ENCODE measurements around the gene HECW1. TPM values are rescaled to one million over a fixed set of nuclear protein-coding genes. Genes with fewer than 3 reads are reported as not detected.

Gene HECW1
- total RNA-seq, 1 donor from 2014 or later = not detected

- no peak overlapping the region for H3K4me3 Mint-ChIP-seq
- TF ChIP-seq, protein P1, sequence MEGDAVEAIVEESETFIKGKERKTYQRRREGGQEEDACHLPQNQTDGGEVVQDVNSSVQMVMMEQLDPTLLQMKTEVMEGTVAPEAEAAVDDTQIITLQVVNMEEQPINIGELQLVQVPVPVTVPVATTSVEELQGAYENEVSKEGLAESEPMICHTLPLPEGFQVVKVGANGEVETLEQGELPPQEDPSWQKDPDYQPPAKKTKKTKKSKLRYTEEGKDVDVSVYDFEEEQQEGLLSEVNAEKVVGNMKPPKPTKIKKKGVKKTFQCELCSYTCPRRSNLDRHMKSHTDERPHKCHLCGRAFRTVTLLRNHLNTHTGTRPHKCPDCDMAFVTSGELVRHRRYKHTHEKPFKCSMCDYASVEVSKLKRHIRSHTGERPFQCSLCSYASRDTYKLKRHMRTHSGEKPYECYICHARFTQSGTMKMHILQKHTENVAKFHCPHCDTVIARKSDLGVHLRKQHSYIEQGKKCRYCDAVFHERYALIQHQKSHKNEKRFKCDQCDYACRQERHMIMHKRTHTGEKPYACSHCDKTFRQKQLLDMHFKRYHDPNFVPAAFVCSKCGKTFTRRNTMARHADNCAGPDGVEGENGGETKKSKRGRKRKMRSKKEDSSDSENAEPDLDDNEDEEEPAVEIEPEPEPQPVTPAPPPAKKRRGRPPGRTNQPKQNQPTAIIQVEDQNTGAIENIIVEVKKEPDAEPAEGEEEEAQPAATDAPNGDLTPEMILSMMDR (IDR thresholded peaks at IDR 0.05) = no peak
- H3K27ac Mint-ChIP-seq = no peak overlapping the region
- intact Hi-C loops (cut with micrococcal nuclease) = no loop called here
- POLR2A ChIA-PET = no interaction called here
- CTCF ChIA-PET = no interaction called here
- DNase-seq = no peak
- H3K27me3 Mint-ChIP-seq = peaks cover 3% of the 10 kb centered on the region
- H3K36me3 Mint-ChIP-seq (ENCODE audit: low read depth) = no peaks in the 10 kb centered on the region
- ATAC-seq (ENCODE audit: low read depth) = no peak
- H3K4me1 Mint-ChIP-seq = no peaks in the 10 kb centered on the region
- H3K9me3 Mint-ChIP-seq = no peaks in the 10 kb centered on the region
Measured at GRCh38 chr7:43198016-43198415, 85.6 kb downstream of the HECW1 start.

- DNase-seq (no peak), ATAC-seq (ENCODE audit: low read depth) (no peak)
- ChIA-PET CTCF (no interaction called here), POLR2A (no interaction called here)
- Mint-ChIP-seq H3K27me3 (peaks cover 3% of the 10 kb centered on the region), H3K4me3 (no peak overlapping the region), H3K4me1 (no peaks in the 10 kb centered on the region), H3K9me3 (no peaks in the 10 kb centered on the region), H3K36me3 (ENCODE audit: low read depth) (no peaks in the 10 kb centered on the region), H3K27ac (no peak overlapping the region)
- TF ChIP-seq, protein P1 (IDR thresholded peaks at IDR 0.05) = no peak
- intact Hi-C loops (cut with micrococcal nuclease) = no loop called here
Measured at GRCh38 chr7:43198599-43199090, 86.2 kb downstream of the HECW1 start.

- CTCF ChIA-PET = no interaction called here
Measured at GRCh38 chr7:43199371-43200160, 87.1 kb downstream of the HECW1 start.

DNA sequence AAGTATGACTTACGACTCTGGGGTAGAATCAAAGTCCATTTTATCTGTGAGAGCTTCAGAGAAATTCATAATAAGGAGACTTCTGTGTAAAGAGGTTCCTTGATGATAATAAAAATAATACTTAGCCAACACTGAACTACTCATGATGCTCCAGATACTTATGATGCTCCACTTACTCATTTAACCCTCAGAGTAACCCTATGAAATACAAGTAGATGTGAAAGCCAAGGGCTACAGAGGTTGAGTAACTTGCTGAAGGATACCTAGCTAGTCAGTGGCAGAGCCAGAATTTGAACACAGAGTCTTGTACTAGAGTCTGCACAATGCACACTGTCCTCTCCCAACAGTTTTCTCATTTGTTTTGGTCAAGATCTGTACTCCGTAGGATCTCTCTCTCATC lies 89.5 kb downstream of the HECW1 start:
- no peak for DNase-seq
- H3K4me3 Mint-ChIP-seq = no peak overlapping the region
- H3K9me3 Mint-ChIP-seq = no peaks in the 10 kb centered on the region
- ATAC-seq (ENCODE audit: low read depth) = no peak
- TF ChIP-seq, protein P1 (IDR thresholded peaks at IDR 0.05) = no peak
- H3K4me1 Mint-ChIP-seq = no peaks in the 10 kb centered on the region
- CTCF ChIA-PET = no interaction called here
- H3K27me3 Mint-ChIP-seq = peaks cover 3% of the 10 kb centered on the region
- intact Hi-C loops (cut with micrococcal nuclease) = no loop called here
- no peak overlapping the region for H3K27ac Mint-ChIP-seq
- POLR2A ChIA-PET = no interaction called here
- no peaks in the 10 kb centered on the region for H3K36me3 Mint-ChIP-seq (ENCODE audit: low read depth)

More at GRCh38 chr7:43199371-43200160, 87.1 kb downstream of the HECW1 start:
- ATAC-seq (ENCODE audit: low read depth) = no peak
- H3K9me3 Mint-ChIP-seq = no peaks in the 10 kb centered on the region
- no peak overlapping the region for H3K4me3 Mint-ChIP-seq
- intact Hi-C loops (cut with micrococcal nuclease) = no loop called here
- H3K4me1 Mint-ChIP-seq = no peaks in the 10 kb centered on the region
- H3K27me3 Mint-ChIP-seq = peaks cover 3% of the 10 kb centered on the region
- no peak for DNase-seq
- no peaks in the 10 kb centered on the region for H3K36me3 Mint-ChIP-seq (ENCODE audit: low read depth)
- TF ChIP-seq, protein P1 (IDR thresholded peaks at IDR 0.05) = no peak
- POLR2A ChIA-PET = no interaction called here
- no peak overlapping the region for H3K27ac Mint-ChIP-seq

- H3K4me1 Mint-ChIP-seq = no peaks in the 10 kb centered on the region
- H3K36me3 Mint-ChIP-seq (ENCODE audit: low read depth) = no peaks in the 10 kb centered on the region
- H3K4me3 Mint-ChIP-seq = no peak overlapping the region
- CTCF ChIA-PET = no interaction called here
- no peak for ATAC-seq (ENCODE audit: low read depth)
- peaks cover 3% of the 10 kb centered on the region for H3K27me3 Mint-ChIP-seq
- POLR2A ChIA-PET = no interaction called here
- no peak overlapping the region for H3K27ac Mint-ChIP-seq
- TF ChIP-seq, protein P1 (IDR thresholded peaks at IDR 0.05) = no peak
- intact Hi-C loops (cut with micrococcal nuclease) = no loop called here
- DNase-seq = no peak
- no peaks in the 10 kb centered on the region for H3K9me3 Mint-ChIP-seq
Measured at GRCh38 chr7:43204081-43204480, 91.6 kb downstream of the HECW1 start.
